ENCODE data around the gene LGALS7.

GRCh38 chr19:38788478-38789243, 15.3 kb upstream of the LGALS7 start, which contains the start of gene LGALS7B:
- TF ChIP-seq CTCF (IDR thresholded peaks at IDR 0.05) = no peak
- no peak for TF ChIP-seq POLR2A (IDR thresholded peaks at IDR 0.05)
- TF ChIP-seq EP300 (IDR thresholded peaks at IDR 0.05) = no peak
